ENCODE data around the gene ELAVL2. TPM values are rescaled to one million over a fixed set of nuclear protein-coding genes. Genes with fewer than 3 reads are reported as not detected.

ELAVL2 gene
- total RNA-seq, 1 experiment from 2014 or later: not detected

DNA sequence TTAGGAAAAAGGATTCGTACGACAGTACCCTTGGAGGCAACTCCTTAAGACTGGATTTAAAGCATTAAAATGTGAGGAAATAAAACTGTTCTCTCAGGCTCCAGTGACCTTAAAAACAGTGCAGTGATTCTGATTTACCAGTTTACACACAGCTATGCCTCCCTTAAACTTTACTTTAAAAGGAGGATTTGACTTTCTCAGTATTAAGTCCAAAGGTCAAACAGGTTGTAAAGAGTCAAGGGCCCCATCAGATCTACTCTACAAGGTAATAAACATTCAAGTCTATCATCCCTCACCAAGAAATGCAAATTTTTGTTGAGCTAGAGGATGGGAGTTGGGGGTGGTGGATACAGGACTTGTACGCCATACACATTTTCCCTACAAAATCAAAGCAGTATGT lies 75.2 kb downstream of the ELAVL2 start:
- no peak overlapping the region for H3K4me3 ChIP-seq (ENCODE audit: low read depth in 2 of 2, low read length in 2 of 2)
- no TSS peak for BruUV-seq (replicated peaks)
- POLR2A ChIA-PET: no interaction called here
- no peak for DNase-seq (ENCODE audit: low read depth, low spot score)
- in situ Hi-C loops (cut with HindIII; ENCODE audit: low pct_unique_long_range_greater_than_20kb, low sequenced_read_pairs) (no loop called here), intact Hi-C loops (cut with micrococcal nuclease; ENCODE audit: unreplicated experiment) (no loop called here)
- ATAC-seq: no peak
- no peaks in the 10 kb centered on the region for H3K27me3 ChIP-seq (ENCODE audit: control insufficient read depth, insufficient read depth, low read length)
- no peak overlapping the region for H3K27ac ChIP-seq (ENCODE audit: low read length)
- no peaks in the 10 kb centered on the region for H3K4me1 ChIP-seq (ENCODE audit: control insufficient read depth, insufficient read depth, low read length)
- no peaks in the 10 kb centered on the region for H3K9me3 ChIP-seq (ENCODE audit: control insufficient read depth, insufficient read depth, low read depth, low read length)
- no peak for TF ChIP-seq TCF7L2 (IDR thresholded peaks at IDR 0.05; ENCODE audit: low read depth, low read length)
- TF ChIP-seq, protein P1, sequence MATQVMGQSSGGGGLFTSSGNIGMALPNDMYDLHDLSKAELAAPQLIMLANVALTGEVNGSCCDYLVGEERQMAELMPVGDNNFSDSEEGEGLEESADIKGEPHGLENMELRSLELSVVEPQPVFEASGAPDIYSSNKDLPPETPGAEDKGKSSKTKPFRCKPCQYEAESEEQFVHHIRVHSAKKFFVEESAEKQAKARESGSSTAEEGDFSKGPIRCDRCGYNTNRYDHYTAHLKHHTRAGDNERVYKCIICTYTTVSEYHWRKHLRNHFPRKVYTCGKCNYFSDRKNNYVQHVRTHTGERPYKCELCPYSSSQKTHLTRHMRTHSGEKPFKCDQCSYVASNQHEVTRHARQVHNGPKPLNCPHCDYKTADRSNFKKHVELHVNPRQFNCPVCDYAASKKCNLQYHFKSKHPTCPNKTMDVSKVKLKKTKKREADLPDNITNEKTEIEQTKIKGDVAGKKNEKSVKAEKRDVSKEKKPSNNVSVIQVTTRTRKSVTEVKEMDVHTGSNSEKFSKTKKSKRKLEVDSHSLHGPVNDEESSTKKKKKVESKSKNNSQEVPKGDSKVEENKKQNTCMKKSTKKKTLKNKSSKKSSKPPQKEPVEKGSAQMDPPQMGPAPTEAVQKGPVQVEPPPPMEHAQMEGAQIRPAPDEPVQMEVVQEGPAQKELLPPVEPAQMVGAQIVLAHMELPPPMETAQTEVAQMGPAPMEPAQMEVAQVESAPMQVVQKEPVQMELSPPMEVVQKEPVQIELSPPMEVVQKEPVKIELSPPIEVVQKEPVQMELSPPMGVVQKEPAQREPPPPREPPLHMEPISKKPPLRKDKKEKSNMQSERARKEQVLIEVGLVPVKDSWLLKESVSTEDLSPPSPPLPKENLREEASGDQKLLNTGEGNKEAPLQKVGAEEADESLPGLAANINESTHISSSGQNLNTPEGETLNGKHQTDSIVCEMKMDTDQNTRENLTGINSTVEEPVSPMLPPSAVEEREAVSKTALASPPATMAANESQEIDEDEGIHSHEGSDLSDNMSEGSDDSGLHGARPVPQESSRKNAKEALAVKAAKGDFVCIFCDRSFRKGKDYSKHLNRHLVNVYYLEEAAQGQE (IDR thresholded peaks at IDR 0.05; ENCODE audit: insufficient read depth in 1 of 2, low read depth in 2 of 2, low read length in 1 of 2): no peak
- TF ChIP-seq SIN3A (IDR thresholded peaks at IDR 0.05; ENCODE audit: borderline replicate concordance, insufficient read depth, low read depth, low read length): no peak
- TF ChIP-seq, protein P2, sequence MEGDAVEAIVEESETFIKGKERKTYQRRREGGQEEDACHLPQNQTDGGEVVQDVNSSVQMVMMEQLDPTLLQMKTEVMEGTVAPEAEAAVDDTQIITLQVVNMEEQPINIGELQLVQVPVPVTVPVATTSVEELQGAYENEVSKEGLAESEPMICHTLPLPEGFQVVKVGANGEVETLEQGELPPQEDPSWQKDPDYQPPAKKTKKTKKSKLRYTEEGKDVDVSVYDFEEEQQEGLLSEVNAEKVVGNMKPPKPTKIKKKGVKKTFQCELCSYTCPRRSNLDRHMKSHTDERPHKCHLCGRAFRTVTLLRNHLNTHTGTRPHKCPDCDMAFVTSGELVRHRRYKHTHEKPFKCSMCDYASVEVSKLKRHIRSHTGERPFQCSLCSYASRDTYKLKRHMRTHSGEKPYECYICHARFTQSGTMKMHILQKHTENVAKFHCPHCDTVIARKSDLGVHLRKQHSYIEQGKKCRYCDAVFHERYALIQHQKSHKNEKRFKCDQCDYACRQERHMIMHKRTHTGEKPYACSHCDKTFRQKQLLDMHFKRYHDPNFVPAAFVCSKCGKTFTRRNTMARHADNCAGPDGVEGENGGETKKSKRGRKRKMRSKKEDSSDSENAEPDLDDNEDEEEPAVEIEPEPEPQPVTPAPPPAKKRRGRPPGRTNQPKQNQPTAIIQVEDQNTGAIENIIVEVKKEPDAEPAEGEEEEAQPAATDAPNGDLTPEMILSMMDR (IDR thresholded peaks at IDR 0.05): no peak
- TF ChIP-seq POLR2AphosphoS5 (IDR thresholded peaks at IDR 0.05; ENCODE audit: low read depth, low read length): no peak
- no peaks in the 10 kb centered on the region for H3K36me3 ChIP-seq (ENCODE audit: control insufficient read depth, insufficient read depth, low read length)
- CTCF ChIA-PET: no interaction called here

DNA sequence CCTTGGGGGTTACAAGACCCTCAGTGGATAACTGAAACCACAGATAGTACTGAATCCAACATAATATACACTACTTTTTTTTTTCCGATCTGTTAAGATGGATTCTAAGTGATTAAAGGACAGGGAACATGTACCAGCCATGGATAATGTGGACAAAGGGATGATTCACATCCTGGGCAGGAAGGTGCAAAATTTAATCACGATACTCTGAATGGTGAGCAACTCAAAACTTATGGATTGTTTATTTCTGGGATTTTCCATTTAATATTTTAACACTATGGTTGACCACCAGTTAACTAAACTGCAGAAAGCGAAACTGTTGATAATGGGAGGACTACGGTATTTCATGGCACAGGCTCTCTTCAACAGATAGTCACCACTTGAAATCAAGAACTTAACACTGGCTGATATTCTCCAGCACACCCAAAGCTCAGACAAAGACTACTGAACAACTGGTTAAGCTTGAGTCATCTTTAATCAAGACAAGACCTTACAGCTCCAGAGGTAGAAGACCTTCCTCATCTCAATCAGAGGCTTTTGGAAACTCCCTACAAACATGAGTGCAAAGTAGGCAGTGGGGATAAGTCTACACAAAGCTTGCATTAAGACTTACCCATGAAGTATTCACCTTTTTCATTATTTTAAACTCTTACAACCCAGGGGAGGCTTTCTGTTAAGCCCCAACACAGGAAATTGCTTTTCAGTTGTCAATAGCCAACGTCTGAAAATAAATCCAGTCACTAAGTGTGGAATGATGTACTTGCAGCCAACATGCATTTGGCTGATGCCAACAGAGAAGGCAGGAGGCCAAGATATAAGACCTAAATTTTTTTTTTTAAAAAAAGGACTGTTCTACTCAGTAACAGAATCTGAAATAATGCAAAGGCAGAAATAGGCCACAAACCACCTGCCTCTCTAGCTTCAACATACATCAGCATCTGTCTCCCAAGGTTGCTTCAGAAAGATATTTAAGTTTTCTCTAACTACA lies 78.7 kb downstream of the ELAVL2 start:
- TF ChIP-seq POLR2AphosphoS5 (IDR thresholded peaks at IDR 0.05; ENCODE audit: low read depth, low read length): no peak
- TF ChIP-seq TCF7L2 (IDR thresholded peaks at IDR 0.05; ENCODE audit: low read depth, low read length): no peak
- TF ChIP-seq, protein P1 (IDR thresholded peaks at IDR 0.05; ENCODE audit: insufficient read depth in 1 of 2, low read depth in 2 of 2, low read length in 1 of 2): no peak
- TF ChIP-seq, protein P2 (IDR thresholded peaks at IDR 0.05): no peak
- no peak for TF ChIP-seq SIN3A (IDR thresholded peaks at IDR 0.05; ENCODE audit: borderline replicate concordance, insufficient read depth, low read depth, low read length)
- ATAC-seq (no peak), DNase-seq (ENCODE audit: low read depth, low spot score) (no peak)
- no peak overlapping the region for H3K4me3 ChIP-seq (ENCODE audit: low read depth in 2 of 2, low read length in 2 of 2)
- intact Hi-C loops (cut with micrococcal nuclease; ENCODE audit: unreplicated experiment): no loop called here
- no peaks in the 10 kb centered on the region for H3K36me3 ChIP-seq (ENCODE audit: control insufficient read depth, insufficient read depth, low read length)
- H3K27me3 ChIP-seq (ENCODE audit: control insufficient read depth, insufficient read depth, low read length): no peaks in the 10 kb centered on the region
- no TSS peak for BruUV-seq (replicated peaks)
- CTCF ChIA-PET: no interaction called here
- in situ Hi-C loops (cut with HindIII; ENCODE audit: low pct_unique_long_range_greater_than_20kb, low sequenced_read_pairs): no loop called here
- no peaks in the 10 kb centered on the region for H3K4me1 ChIP-seq (ENCODE audit: control insufficient read depth, insufficient read depth, low read length)
- no peak overlapping the region for H3K27ac ChIP-seq (ENCODE audit: low read length)
- POLR2A ChIA-PET: no interaction called here
- no peaks in the 10 kb centered on the region for H3K9me3 ChIP-seq (ENCODE audit: control insufficient read depth, insufficient read depth, low read depth, low read length)

All from Panc1 (cell line).